K562 (cell line): ENCODE measurements around the gene PHYHIPL.

Source experiments
- BRCA1 ChIP-seq, 2 experiments: fragments of 450-650 bp in 1 of 2; sonication (generic) in 1 of 2; formaldehyde crosslinking in 1 of 2; IDR thresholded peaks; 2 replicates each; pipeline versions ENCODE4 v1.5.0 to v1.6.1; 2017 to 2020; ENCODE audit warnings: mild to moderate bottlenecking in 1 of 2, missing genetic modification reagents in 1 of 2
- CTBP1 ChIP-seq: fragments of 450-650 bp; IDR thresholded peaks from 2 replicates; pipeline ENCODE4 v1.6.1; 2016; ENCODE audit warnings: borderline replicate concordance
- CTCF ChIP-seq, 3 experiments: IDR thresholded peaks in 2 of 3; conservative IDR thresholded peaks in 1 of 3; 2 replicates each; pipeline ENCODE4 v1.5.1; 2011 to 2012; ENCODE audit warnings: low read length in 3 of 3, mild to moderate bottlenecking in 3 of 3, control low read depth in 2 of 3, improper control_type of control experiment in 1 of 3, inconsistent platforms in 1 of 3, low read depth in 1 of 3, mixed read lengths in 1 of 3, moderate library complexity in 1 of 3; ENCODE audit not compliant: insufficient read depth in 2 of 3
- CUX1 ChIP-seq: fragments of 200-800 bp; sonication (Bioruptor generic); IDR thresholded peaks from 2 replicates; pipeline ENCODE4 v1.6.1; 2016; ENCODE audit warnings: missing genetic modification characterization, missing compliant biosample characterization
- ESRRA ChIP-seq: fragments of 450-650 bp; IDR thresholded peaks from 2 replicates; pipeline ENCODE4 v1.6.1; 2014; ENCODE audit warnings: low read depth, mild to moderate bottlenecking, moderate library complexity, borderline replicate concordance
- EZH2 ChIP-seq: IDR thresholded peaks from 2 replicates; pipeline ENCODE4 v1.6.1; 2012; ENCODE audit warnings: low read depth, mild to moderate bottlenecking, inconsistent platforms, low read length, borderline replicate concordance
- FOXP4 ChIP-seq: sonication (generic); formaldehyde crosslinking; IDR thresholded peaks from 2 replicates; pipeline ENCODE4 v1.8.0; 2022; ENCODE audit warnings: mild to moderate bottlenecking, missing genetic modification reagents, borderline replicate concordance
- NR1H2 ChIP-seq: sonication (generic); formaldehyde crosslinking; IDR thresholded peaks from 2 replicates; pipeline ENCODE4 v1.4.0; 2020; ENCODE audit warnings: mild to moderate bottlenecking, missing genetic modification reagents
- PRPF4 ChIP-seq: fragments of 200-400 bp; formaldehyde crosslinking; IDR thresholded peaks from one replicate; pipeline ENCODE4 v1.6.1; 2017; ENCODE audit warnings: low read length, low read depth, mild to moderate bottlenecking; ENCODE audit not compliant: insufficient read depth, poor library complexity, severe bottlenecking
- U2AF1 ChIP-seq: fragments of 200-400 bp; formaldehyde crosslinking; optimal IDR thresholded peaks from 2 replicates; pipeline ENCODE3; 2017; ENCODE audit warnings: mild to moderate bottlenecking, low read depth, low read length, moderate library complexity
- ZBTB17 ChIP-seq: fragments of 450-650 bp; formaldehyde crosslinking; IDR thresholded peaks from 2 replicates; pipeline ENCODE4 v1.4.0; 2020; ENCODE audit warnings: mild to moderate bottlenecking
- ZNF121 ChIP-seq: sonication (generic); formaldehyde crosslinking; conservative IDR thresholded peaks from 2 replicates; pipeline ENCODE4 v1.8.0; 2022; ENCODE audit warnings: missing genetic modification reagents
- ZSCAN29 ChIP-seq: fragments of 450-650 bp; IDR thresholded peaks from 2 replicates; pipeline ENCODE4 v1.6.1; 2017

DNA sequence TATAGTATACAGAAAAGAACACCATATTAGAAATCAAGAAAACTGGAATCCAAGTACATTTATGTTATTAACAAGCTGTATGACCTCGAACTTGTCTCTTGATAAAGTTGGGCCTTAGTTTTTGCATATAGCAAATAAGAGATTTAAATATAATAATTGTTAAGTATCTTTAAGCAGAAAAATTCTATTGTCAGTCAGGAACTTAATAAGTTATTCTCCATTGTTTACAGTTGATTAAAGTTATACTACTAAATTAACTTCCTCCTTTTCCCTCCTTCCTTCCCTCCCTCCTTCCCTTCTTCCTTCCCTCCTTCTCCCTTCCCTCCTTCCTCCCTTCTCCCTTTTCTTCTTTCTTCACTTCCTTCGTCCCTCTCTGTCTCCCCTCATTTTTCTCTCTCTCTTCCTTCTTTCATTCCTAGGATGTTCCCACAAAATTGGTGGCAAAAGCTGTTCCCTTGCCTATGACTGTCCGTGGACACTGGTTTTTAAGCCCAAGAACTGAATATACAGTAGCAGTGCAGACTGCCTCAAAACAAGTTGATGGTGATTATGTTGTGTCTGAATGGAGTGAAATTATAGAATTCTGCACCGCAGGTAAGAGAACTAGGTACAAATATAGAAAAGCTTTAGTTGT, 59.7 kb downstream of the PHYHIPL start:
- no peak for TF ChIP-seq CTCF (IDR thresholded peaks at IDR 0.05 in 2 of 3, conservative IDR thresholded peaks at IDR 0.05 in 1 of 3; ENCODE audit: insufficient read depth in 2 of 3, low read depth in 1 of 3, low read length in 3 of 3)
- TF ChIP-seq CTBP1, result no peak
- TF ChIP-seq FOXP4 (CRISPR knock-in tag), result no peak
- TF ChIP-seq ZNF121 (CRISPR knock-in tag), result no peak
- TF ChIP-seq ZSCAN29, result no peak
- no peak for TF ChIP-seq PRPF4
- TF ChIP-seq BRCA1 (IDR thresholded peaks at IDR 0.05), result no peak
- no peak for TF ChIP-seq BRCA1 (CRISPR knock-in tag; IDR thresholded peaks at IDR 0.05)
- TF ChIP-seq ZBTB17, result no peak
- TF ChIP-seq NR1H2 (CRISPR knock-in tag), result no peak
- TF ChIP-seq ESRRA, result no peak
- TF ChIP-seq EZH2, result no peak
- no peak for TF ChIP-seq CUX1 (CRISPR knock-in tag)
- no peak for TF ChIP-seq U2AF1
